A549 (cell line): ENCODE measurements around the gene ITSN2. TPM values are rescaled to one million over a fixed set of nuclear protein-coding genes. Genes with fewer than 3 reads are reported as not detected.

Experiments used
- ATAC-seq, 2 experiments: fragments of 200-7000 bp in 1 of 2; fragments of >200 bp in 1 of 2; cut with Nextera tagmentation in 1 of 2; cut with Tn5 transposase in 1 of 2; 3 replicates each; pipeline versions ENCODE4 v1.8.0 to v1.9.1; 2018 to 2020; ENCODE audit warnings: mild to moderate bottlenecking in 1 of 2, moderate library complexity in 1 of 2
- CTCF ChIA-PET: fragments of 300-600 bp; sonication (Branson Sonifier 250); formaldehyde crosslinking; extraction: SDS; loops from one replicate; lab custom pipeline; 2021; ENCODE audit warnings: antibody characterized with exemption, inconsistent platforms; lab: Yijun Ruan, JAX
- POLR2A ChIA-PET: fragments of 350-600 bp; formaldehyde crosslinking; extraction: SDS; loops from one replicate; lab custom pipeline; 2021; ENCODE audit warnings: antibody characterized with exemption, inconsistent platforms; lab: Yijun Ruan, JAX
- DNase-seq, 2 experiments: peaks; one replicate each; pipeline versions ENCODE4 v3.0.0 to v3.0.0-alpha.2; 2011 to 2016; ENCODE audit warnings: low read depth in 1 of 2, low spot score in 1 of 2
- FAIRE-seq: peaks from 2 replicates; lab custom pipeline; 2011; peaks lifted over from hg19 to GRCh38; lab: Jason Lieb, UNC
- H3K27ac ChIP-seq, 2 experiments: fragments of >200 bp; sonication (Bioruptor Twin); formaldehyde crosslinking; 3 replicates each; pipeline ENCODE4 v1.5.1; 2016 to 2017
- H3K4me1 ChIP-seq: fragments of >200 bp; sonication (Bioruptor Twin); formaldehyde crosslinking; 3 replicates; pipeline ENCODE4 v1.6.1; 2016
- H3K4me2 ChIP-seq: fragments of >200 bp; sonication (Bioruptor Twin); formaldehyde crosslinking; 3 replicates; pipeline ENCODE4 v1.6.1; 2016
- H3K4me3 ChIP-seq: fragments of >200 bp; sonication (Bioruptor Twin); formaldehyde crosslinking; 3 replicates; pipeline ENCODE4 v1.5.1; 2016
- H3K9me3 ChIP-seq: fragments of >200 bp; sonication (Bioruptor Twin); formaldehyde crosslinking; 3 replicates; pipeline ENCODE4 v1.6.1; 2016
- BCL3 ChIP-seq: fragments of >200 bp; sonication (Bioruptor Twin); formaldehyde crosslinking; IDR thresholded peaks from 3 replicates; pipeline ENCODE4 v1.6.1; 2016
- CBX8 ChIP-seq: fragments of 200-600 bp; sonication (generic); IDR thresholded peaks from 2 replicates; pipeline ENCODE4 v1.6.1; 2016
- CEBPB ChIP-seq, 2 experiments: fragments of >200 bp in 1 of 2; sonication (Bioruptor Twin) in 1 of 2; formaldehyde crosslinking in 1 of 2; IDR thresholded peaks; 2 replicates each; pipeline ENCODE4 v1.6.1; 2012 to 2016
- E2F6 ChIP-seq: IDR thresholded peaks from 2 replicates; pipeline ENCODE4 v1.6.1; 2012; ENCODE audit warnings: low read depth, borderline replicate concordance
- ELK1 ChIP-seq: fragments of 150-350 bp; IDR thresholded peaks from 2 replicates; pipeline ENCODE4 v1.6.1; 2014; ENCODE audit warnings: low read depth, mild to moderate bottlenecking, low read length
- EP300 ChIP-seq, 2 experiments: fragments of >200 bp; sonication (Bioruptor Twin); formaldehyde crosslinking; IDR thresholded peaks; 2 replicates in 1 of 2; 3 replicates in 1 of 2; pipeline ENCODE4 v1.6.1; 2016 to 2017
- FOXS1 ChIP-seq: fragments of 250-450 bp; sonication (Bioruptor Pico); IDR thresholded peaks from 2 replicates; pipeline ENCODE4 v1.5.0; 2020; ENCODE audit warnings: mild to moderate bottlenecking, moderate library complexity
- GATA3 ChIP-seq: IDR thresholded peaks from 2 replicates; pipeline ENCODE4 v1.6.1; 2012; ENCODE audit warnings: borderline replicate concordance
- HDAC2 ChIP-seq: fragments of 200-600 bp; sonication (generic); IDR thresholded peaks from 2 replicates; pipeline ENCODE4 v1.6.1; 2016
- HES2 ChIP-seq: fragments of >200 bp; sonication (Bioruptor Twin); formaldehyde crosslinking; IDR thresholded peaks from 2 replicates; pipeline ENCODE4 v1.6.1; 2016
- HOXB13 ChIP-seq: fragments of 250-450 bp; sonication (Bioruptor Pico); IDR thresholded peaks from 2 replicates; pipeline ENCODE4 v1.5.0; 2020; ENCODE audit warnings: low read depth, mild to moderate bottlenecking, moderate library complexity
- HOXB5 ChIP-seq: fragments of 250-450 bp; sonication (Bioruptor Pico); IDR thresholded peaks from 2 replicates; pipeline ENCODE4 v1.5.0; 2020; ENCODE audit warnings: mild to moderate bottlenecking, moderate library complexity
- JUN ChIP-seq, 2 experiments: fragments of >200 bp; sonication (Bioruptor Twin); formaldehyde crosslinking; IDR thresholded peaks; 2 replicates in 1 of 2; 3 replicates in 1 of 2; pipeline ENCODE4 v1.6.1; 2016 to 2017
- JUNB ChIP-seq: fragments of >200 bp; sonication (Bioruptor Twin); formaldehyde crosslinking; IDR thresholded peaks from 2 replicates; pipeline ENCODE4 v1.6.1; 2016
- KDM5A ChIP-seq: fragments of 200-600 bp; sonication (generic); IDR thresholded peaks from 2 replicates; pipeline ENCODE4 v1.6.1; 2016; ENCODE audit warnings: antibody characterized with exemption, mild to moderate bottlenecking
- MAZ ChIP-seq: fragments of 150-350 bp; IDR thresholded peaks from 2 replicates; pipeline ENCODE4 v1.6.1; 2014; ENCODE audit warnings: antibody characterized with exemption, low read depth, low read length, borderline replicate concordance
- NFE2L2 ChIP-seq: fragments of 150-350 bp; conservative IDR thresholded peaks from 2 replicates; pipeline ENCODE4 v1.6.1; 2014; ENCODE audit warnings: low read length
- PHF8 ChIP-seq: fragments of 200-600 bp; sonication (generic); IDR thresholded peaks from 2 replicates; pipeline ENCODE4 v1.6.1; 2016; ENCODE audit warnings: low read depth, mild to moderate bottlenecking, antibody characterized with exemption, moderate library complexity, borderline replicate concordance
- POLR2A ChIP-seq: IDR thresholded peaks from 2 replicates; pipeline ENCODE4 v1.6.1; 2012; ENCODE audit warnings: mild to moderate bottlenecking, low read length
- REST ChIP-seq: fragments of 200-600 bp; sonication (generic); IDR thresholded peaks from 2 replicates; pipeline ENCODE4 v1.6.1; 2016; ENCODE audit warnings: antibody characterized with exemption, mild to moderate bottlenecking, moderate library complexity
- RFX5 ChIP-seq: fragments of 450-650 bp; IDR thresholded peaks from 2 replicates; pipeline ENCODE4 v1.7.1; 2014; ENCODE audit warnings: antibody characterized with exemption, mild to moderate bottlenecking, moderate library complexity
- SMC3 ChIP-seq: fragments of >200 bp; sonication (Bioruptor Twin); formaldehyde crosslinking; IDR thresholded peaks from 3 replicates; pipeline ENCODE4 v1.6.1; 2018; ENCODE audit warnings: inconsistent platforms
- ZC3H11A ChIP-seq: fragments of 450-650 bp; IDR thresholded peaks from 2 replicates; pipeline ENCODE4 v1.6.1; 2014; ENCODE audit warnings: antibody characterized with exemption, mild to moderate bottlenecking
- WGBS: methylation state at CpG from one replicate; pipeline ENCODE4 v1.1.6; 2017; ENCODE audit errors: missing lambda C conversion rate; 5-methylcytosine and 5-hydroxymethylcytosine counted together
- polyA plus RNA-seq, 4 experiments: library from polyadenylated mRNA; depleted of rRNA in 3 of 4; stranded (reverse); fragments of >200 nt; fragmentation: RNase III in 1 of 4; extraction: RNeasy Plus Mini Kit Qiagen cat#74134 plus additional on column Dnase treatment in 1 of 4; gene quantifications; 2 replicates in 3 of 4; 3 replicates in 1 of 4; pipeline ENCODE4 v1.2.3, GENCODE V29; 2011 to 2017
- TF ChIP-seq, protein P1 (sequence below): fragments of 250-450 bp; sonication (Bioruptor Pico); IDR thresholded peaks from 2 replicates; pipeline ENCODE4 v1.5.0; 2021; ENCODE audit warnings: mild to moderate bottlenecking, moderate library complexity, borderline replicate concordance

ITSN2 gene
- polyA plus RNA-seq, 2 of the 4 experiments (the other 2 are of a cell fraction): 19.8 to 48.3 TPM

GRCh38 chr2:24351981-24352380 is 8.4 kb downstream of the ITSN2 start:
- ATAC-seq: peak in 1 of 2 experiments; percentile 76; a peak in 3 of 6 replicates
- Histone ChIP-seq H3K4me1 (no peaks in the 10 kb centered on the region), H3K27ac (no peak overlapping the region), H3K4me2 (no peak overlapping the region), H3K9me3 (no peaks in the 10 kb centered on the region), H3K4me3 (no peak overlapping the region)
- 56% methylated on average over 1 of the region's 1 CpG for WGBS
- no peak for DNase-seq
- POLR2A ChIA-PET: no interaction called here
- CTCF ChIA-PET: no interaction called here
- TF ChIP-seq PHF8 (no peak), JUNB (no peak), RFX5 (no peak), CEBPB (IDR thresholded peaks at IDR 0.05) (no peak)
- TF ChIP-seq, all 56 proteins: peak for 0
- FAIRE-seq: no peak

DNA sequence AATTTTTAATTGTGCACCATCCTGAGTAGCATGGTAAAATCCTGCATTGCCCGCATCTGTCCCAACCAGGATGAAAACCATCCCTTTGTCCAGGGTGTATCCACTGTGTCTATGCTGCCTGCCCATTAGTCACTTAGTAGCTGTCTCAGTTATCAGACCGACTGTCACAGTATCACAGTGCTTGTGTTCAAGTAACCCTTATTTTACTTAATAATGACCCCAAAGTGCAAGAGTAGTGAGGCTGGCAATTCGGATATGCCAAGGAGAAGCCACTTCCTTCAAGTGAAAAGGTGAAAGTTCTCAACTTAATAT is 8.8 kb downstream of the ITSN2 start:
- TF ChIP-seq PHF8: no peak
- TF ChIP-seq KDM5A: no peak
- TF ChIP-seq GATA3: no peak
- no peak for TF ChIP-seq HOXB13 (CRISPR knock-in tag)
- no peak for TF ChIP-seq SMC3
- no peak for TF ChIP-seq EP300 (IDR thresholded peaks at IDR 0.05)
- TF ChIP-seq, protein P1, sequence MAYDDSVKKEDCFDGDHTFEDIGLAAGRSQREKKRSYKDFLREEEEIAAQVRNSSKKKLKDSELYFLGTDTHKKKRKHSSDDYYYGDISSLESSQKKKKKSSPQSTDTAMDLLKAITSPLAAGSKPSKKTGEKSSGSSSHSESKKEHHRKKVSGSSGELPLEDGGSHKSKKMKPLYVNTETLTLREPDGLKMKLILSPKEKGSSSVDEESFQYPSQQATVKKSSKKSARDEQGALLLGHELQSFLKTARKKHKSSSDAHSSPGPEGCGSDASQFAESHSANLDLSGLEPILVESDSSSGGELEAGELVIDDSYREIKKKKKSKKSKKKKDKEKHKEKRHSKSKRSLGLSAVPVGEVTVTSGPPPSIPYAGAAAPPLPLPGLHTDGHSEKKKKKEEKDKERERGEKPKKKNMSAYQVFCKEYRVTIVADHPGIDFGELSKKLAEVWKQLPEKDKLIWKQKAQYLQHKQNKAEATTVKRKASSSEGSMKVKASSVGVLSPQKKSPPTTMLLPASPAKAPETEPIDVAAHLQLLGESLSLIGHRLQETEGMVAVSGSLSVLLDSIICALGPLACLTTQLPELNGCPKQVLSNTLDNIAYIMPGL (CRISPR knock-in tag): no peak
- no peak for TF ChIP-seq HES2
- no peak for TF ChIP-seq BCL3
- TF ChIP-seq JUN (IDR thresholded peaks at IDR 0.05): no peak
- no peak for TF ChIP-seq CBX8
- TF ChIP-seq FOXS1 (CRISPR knock-in tag): no peak
- TF ChIP-seq ZC3H11A: no peak
- no peak for TF ChIP-seq POLR2A
- TF ChIP-seq E2F6: no peak
- no peak for TF ChIP-seq MAZ
- no peak for TF ChIP-seq JUNB
- TF ChIP-seq HOXB5: no peak
- TF ChIP-seq HDAC2: no peak
- Histone ChIP-seq H3K4me3 (no peak overlapping the region), H3K27ac (no peak overlapping the region), H3K4me2 (no peak overlapping the region), H3K4me1 (no peaks in the 10 kb centered on the region), H3K9me3 (no peaks in the 10 kb centered on the region)
- ChIA-PET CTCF (interaction anchor here (0.6 to 1.1 kb wide), 3 partner anchors 16 to 43 kb away, joined by 3 read pairs; no protein-coding TSS in a partner anchor), POLR2A (no interaction called here)
- 70% methylated on average over 3 of the region's 3 CpGs for WGBS
- DNase-seq (no peak), FAIRE-seq (no peak), ATAC-seq (0 out of 6 replicates have a peak, but pooled peaks of 1 of the 2 experiments have one; percentile 36)

DNA sequence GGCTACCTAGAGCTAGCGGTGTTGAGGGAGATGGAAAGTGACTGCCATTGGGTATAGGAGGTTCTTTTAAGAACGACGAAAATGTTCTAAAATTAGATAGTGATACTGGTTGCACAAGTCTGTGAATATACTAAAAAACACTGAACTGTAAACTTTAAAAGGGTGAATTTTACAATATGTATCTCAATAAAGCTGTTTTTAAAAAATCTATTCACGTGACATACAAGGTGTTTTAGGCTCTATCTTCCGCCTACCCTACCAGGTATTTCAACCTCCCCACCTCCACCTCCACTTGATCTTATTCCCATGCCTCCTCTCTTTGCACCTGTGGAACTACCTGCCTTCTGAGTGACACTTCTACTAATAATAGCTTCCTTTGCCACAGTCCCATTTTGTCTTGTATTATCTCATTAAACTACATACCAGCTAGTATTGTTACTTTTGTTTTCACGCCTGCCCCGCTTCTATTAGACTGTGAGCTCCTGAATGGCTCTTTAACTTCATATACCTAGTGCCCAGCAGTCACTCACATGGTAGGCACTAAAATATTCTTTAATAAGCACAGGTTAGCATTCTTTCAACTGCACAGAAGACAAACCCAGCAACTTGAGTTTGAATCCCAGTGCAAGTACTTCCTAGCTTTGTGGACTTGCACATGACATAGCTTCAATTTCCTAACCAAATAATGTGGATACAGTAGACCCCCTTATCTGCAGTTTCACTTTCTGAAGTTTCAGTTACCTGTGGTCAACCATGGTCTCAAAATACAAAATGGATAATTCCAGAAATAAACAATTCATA is 9.3 kb downstream of the ITSN2 start:
- Histone ChIP-seq H3K27ac (no peak overlapping the region), H3K4me2 (no peak overlapping the region), H3K4me1 (no peaks in the 10 kb centered on the region), H3K9me3 (no peaks in the 10 kb centered on the region), H3K4me3 (no peak overlapping the region)
- DNase-seq (no peak), FAIRE-seq (no peak), ATAC-seq (no peak)
- 96% methylated on average over 7 of the region's 7 CpGs for WGBS
- ChIA-PET CTCF (interaction anchor here (0.6 to 1.5 kb wide), 5 partner anchors 9 to 267 kb away, joined by 3 to 5 read pairs (median 3); partner anchors contain the start of gene ITSN2), POLR2A (no interaction called here)
- TF ChIP-seq MAZ (no peak), ELK1 (no peak), REST (no peak), BCL3 (no peak), NFE2L2 (no peak)
